Adrenal gland (tissue), 12 donors: ENCODE results near the gene PEF1. TPM values are rescaled to one million over a fixed set of nuclear protein-coding genes. Genes with fewer than 3 reads are reported as not detected.
A peak's percentile ranks its signal among the peaks of the same experiment; 100 is the strongest.

Experiments used
- DNase-seq, 7 donors: peaks; one replicate each; pipeline ENCODE4 v3.0.0-alpha.2; 2019 to 2020
- H3K27ac ChIP-seq, 5 donors: fragments of 200-600 bp; sonication (generic) in 4 of 5; 1 replicate in 3 of 5; 2 replicates in 2 of 5; pipeline versions ENCODE4 v1.5.1 to v1.8.0; 2016 to 2020; ENCODE audit warnings: mild to moderate bottlenecking in 1 of 5
- H3K27me3 ChIP-seq: fragments of 200-600 bp; 2 replicates; pipeline ENCODE4 v1.8.0; 2021
- H3K36me3 ChIP-seq, 2 donors: fragments of 200-600 bp; replicated peaks in 1 of 2; 1 replicate in 1 of 2; 2 replicates in 1 of 2; pipeline versions ENCODE4 v1.5.1 to v1.8.0; 2018 to 2022
- H3K4me1 ChIP-seq, 2 donors: fragments of 200-600 bp; replicated peaks in 1 of 2; 1 replicate in 1 of 2; 2 replicates in 1 of 2; pipeline versions ENCODE4 v1.5.1 to v1.8.0; 2018 to 2021
- H3K4me3 ChIP-seq, 4 donors: fragments of 200-600 bp; sonication (generic) in 3 of 4; one replicate each; pipeline ENCODE4 v1.5.1; 2016 to 2018
- H3K9me3 ChIP-seq, 3 donors: fragments of 200-600 bp; sonication (generic) in 1 of 3; replicated peaks in 1 of 3; 1 replicate in 2 of 3; 2 replicates in 1 of 3; pipeline versions ENCODE4 v1.5.1 to v1.8.0; 2016 to 2021
- POLR2A ChIP-seq, 2 donors: fragments of 450-650 bp; IDR thresholded peaks; one replicate each; pipeline ENCODE4 v1.6.1; 2017; ENCODE audit warnings: antibody characterized with exemption in 2 of 2, mild to moderate bottlenecking in 2 of 2, moderate library complexity in 1 of 2
- WGBS, 4 donors: extraction: QIAGEN DNeasy Blood & Tissue Kit in 2 of 4; methylation state at CpG; one replicate each; pipeline versions ENCODE4 v1.1.5 to v1.1.7; 2013 to 2017; 5-methylcytosine and 5-hydroxymethylcytosine counted together
- intact Hi-C, 2 donors: fragments of 100-400 bp; cut with DNase I; formaldehyde crosslinking; loops; one replicate each; pipeline versions ENCODE4 v1.14.1 to v1.15.0; 2022 to 2023
- polyA plus RNA-seq, 3 donors: library from polyadenylated mRNA; stranded (reverse); fragments of 200-250 nt in 2 of 3; fragments of 350-450 nt in 1 of 3; fragmentation: Illumina TruSeq in 1 of 3; extraction: RNeasy Lipid Tissue Mini Kit (QIAGEN cat#74804) in 1 of 3; gene quantifications; one replicate each; pipeline ENCODE4 v1.2.3, GENCODE V29; 2013 to 2014
- total RNA-seq, 9 donors: library from RNA; depleted of rRNA in 4 of 9; stranded (reverse); fragments of >200 nt in 4 of 9; fragments of 120-200 nt in 1 of 9; fragmentation: NEBNext Ultra II Directional in 1 of 9; extraction: Animal tissue kit (Norgen Biotek cat#: 25700) in 1 of 9; gene quantifications; one replicate each; pipeline versions ENCODE4 v1.1.0 to v1.2.4, GENCODE V29; 2013 to 2023
- TF ChIP-seq, protein P1 (sequence below), 6 experiments: fragments of 450-650 bp in 4 of 6; fragments of 200-600 bp in 2 of 6; sonication (generic) in 1 of 6; IDR thresholded peaks; 1 replicate in 5 of 6; 2 replicates in 1 of 6; pipeline versions ENCODE4 v1.5.1 to v1.8.0; 2016 to 2021; ENCODE audit warnings: antibody characterized with exemption in 6 of 6, mild to moderate bottlenecking in 2 of 6, moderate library complexity in 1 of 6
- donor health status: healthy with polysubstance abuse.
- donor health status: Bipolar disorder and iron deficiency.
- donor health status: DM: yes; HTN: yes; CAD: no.
- donor health status: DM: no; HTN: no; CAD: no.
- donor health status: DM: no; HTN: no; CAD: no.
- donor health status: DM: yes; HTN: yes; CAD: no.

The PEF1 gene
- total and polyA plus RNA-seq, 12 donors, result 58.2 to 132 (median 86.2) TPM

DNA sequence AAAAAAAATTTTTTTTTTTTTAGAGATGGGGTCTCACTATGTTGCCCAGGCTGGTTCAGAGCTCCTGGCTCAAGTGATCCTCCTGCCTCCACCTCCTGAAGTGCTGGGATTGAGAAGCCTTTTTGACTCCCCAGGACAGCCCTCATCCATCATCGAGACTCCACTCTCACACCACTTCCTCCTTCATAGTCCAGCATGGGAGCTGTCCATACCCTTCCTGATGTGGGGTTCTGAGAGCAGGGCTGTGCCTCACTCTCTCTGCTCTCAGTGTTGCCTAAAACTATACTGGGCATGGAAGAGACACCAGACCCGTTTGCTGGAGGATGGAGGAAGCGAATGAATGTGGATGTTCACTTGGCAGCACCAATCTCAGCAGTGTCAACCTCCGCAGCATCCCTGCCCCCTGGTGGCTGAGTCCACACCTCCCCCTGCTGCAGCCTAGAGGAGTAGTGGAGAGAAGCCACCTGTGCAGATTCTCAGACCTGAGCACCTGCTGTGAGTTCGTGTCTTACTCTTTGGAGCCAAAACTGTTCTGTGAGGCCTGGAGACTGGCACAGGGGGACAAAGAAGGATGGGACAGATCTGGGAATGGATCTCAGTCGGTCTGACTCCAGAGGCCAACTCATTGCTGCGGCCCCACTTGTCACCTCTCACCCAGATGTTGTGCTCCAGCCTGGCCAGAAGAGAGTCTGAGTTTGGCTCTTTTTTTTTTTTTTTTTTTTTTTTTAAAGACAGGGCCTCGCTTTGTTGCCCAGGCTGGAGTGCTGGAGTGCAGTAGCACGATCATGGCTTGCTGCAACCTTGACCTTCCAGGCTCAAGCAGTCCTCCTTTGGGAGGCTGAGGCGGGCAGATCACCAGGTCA lies 50.7 kb downstream of the PEF1 start:
- DNase-seq, result peak; percentile 82 to 92 (median 88)
- 31 to 35% (median 33%) methylated on average over 9 to 10 of the region's 10 CpGs for WGBS, 4 donors
- no peaks in the 10 kb centered on the region for H3K9me3 ChIP-seq
- peaks cover 0 to under 1% of the 10 kb centered on the region in 2 donors for H3K4me1 ChIP-seq
- intact Hi-C loops, result loop anchor here (2.0 kb wide), 1 partner anchor 29 kb away; no protein-coding TSS in a partner anchor
- no peak overlapping the region for H3K4me3 ChIP-seq
- H3K27me3 ChIP-seq, result no peaks in the 10 kb centered on the region
- TF ChIP-seq, protein P1, sequence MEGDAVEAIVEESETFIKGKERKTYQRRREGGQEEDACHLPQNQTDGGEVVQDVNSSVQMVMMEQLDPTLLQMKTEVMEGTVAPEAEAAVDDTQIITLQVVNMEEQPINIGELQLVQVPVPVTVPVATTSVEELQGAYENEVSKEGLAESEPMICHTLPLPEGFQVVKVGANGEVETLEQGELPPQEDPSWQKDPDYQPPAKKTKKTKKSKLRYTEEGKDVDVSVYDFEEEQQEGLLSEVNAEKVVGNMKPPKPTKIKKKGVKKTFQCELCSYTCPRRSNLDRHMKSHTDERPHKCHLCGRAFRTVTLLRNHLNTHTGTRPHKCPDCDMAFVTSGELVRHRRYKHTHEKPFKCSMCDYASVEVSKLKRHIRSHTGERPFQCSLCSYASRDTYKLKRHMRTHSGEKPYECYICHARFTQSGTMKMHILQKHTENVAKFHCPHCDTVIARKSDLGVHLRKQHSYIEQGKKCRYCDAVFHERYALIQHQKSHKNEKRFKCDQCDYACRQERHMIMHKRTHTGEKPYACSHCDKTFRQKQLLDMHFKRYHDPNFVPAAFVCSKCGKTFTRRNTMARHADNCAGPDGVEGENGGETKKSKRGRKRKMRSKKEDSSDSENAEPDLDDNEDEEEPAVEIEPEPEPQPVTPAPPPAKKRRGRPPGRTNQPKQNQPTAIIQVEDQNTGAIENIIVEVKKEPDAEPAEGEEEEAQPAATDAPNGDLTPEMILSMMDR (IDR thresholded peaks at IDR 0.05), result peak; percentile 86 to 95 (median 90)
- TF ChIP-seq POLR2A (IDR thresholded peaks at IDR 0.05), result no peak
- H3K36me3 ChIP-seq, result no peaks in the 10 kb centered on the region
- H3K27ac ChIP-seq, result no peak overlapping the region

DNA sequence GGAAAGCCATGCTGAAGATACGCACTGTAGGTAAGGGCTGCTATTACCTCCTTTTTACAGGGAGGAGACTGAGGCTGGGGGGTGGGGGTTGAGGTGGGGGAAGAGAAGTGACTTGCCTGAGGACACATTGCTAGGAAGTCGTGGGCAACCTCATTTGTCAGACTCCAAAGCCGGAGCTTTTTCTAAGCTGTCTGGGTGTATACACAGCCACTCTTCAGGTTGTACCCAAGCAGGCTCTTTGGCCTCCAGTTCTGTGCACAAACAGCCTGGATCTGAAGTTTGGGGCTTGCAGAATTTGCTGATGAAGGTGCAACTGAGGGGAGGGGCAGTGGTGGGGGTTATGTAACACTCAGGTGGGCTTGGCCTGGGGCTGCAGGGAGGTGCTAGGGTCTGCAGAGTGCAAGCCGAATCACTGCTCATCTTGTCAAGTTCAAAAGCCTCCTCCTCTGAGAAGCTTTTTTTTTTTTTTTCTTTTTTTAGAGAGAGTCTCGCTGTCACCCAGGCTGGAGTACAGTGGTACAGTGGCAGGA lies 51.5 kb downstream of the PEF1 start:
- no peak for DNase-seq
- Histone ChIP-seq H3K36me3 (no peaks in the 10 kb centered on the region), H3K27ac (no peak overlapping the region), H3K4me1 (peaks cover 7 to 9% of the 10 kb centered on the region in 2 donors), H3K27me3 (no peaks in the 10 kb centered on the region), H3K9me3 (no peaks in the 10 kb centered on the region), H3K4me3 (no peak overlapping the region)
- WGBS, 4 donors, result 78 to 95% (median 86%) methylated on average over 3 to 5 of the region's 5 CpGs
- intact Hi-C loops, result loop anchor here in 1 of 2 donors (2.0 kb wide), 1 partner anchor 28 kb away; no protein-coding TSS in a partner anchor
- TF ChIP-seq, protein P1 (IDR thresholded peaks at IDR 0.05), result no peak
- TF ChIP-seq POLR2A (IDR thresholded peaks at IDR 0.05), result no peak

DNA sequence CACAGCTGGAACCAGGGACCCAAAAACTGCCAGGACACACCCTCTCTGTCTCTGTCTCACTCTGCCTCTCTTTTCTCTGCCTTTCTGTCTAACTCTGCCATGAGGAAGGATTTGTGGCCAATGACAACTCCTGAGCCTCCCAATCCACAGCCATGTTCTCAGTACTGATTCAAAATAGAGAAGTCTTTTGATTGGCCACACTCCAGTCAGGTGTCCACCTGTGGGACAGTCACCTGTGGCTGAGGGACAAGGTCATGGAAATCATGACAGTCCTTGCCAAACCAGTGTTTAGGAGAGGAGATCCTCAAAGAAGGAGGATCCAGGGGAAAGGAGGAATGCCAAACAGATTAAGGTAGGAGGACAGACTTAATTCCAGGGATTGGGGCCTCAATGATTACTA lies 52.5 kb downstream of the PEF1 start:
- intact Hi-C loops, result loop anchor here in 1 of 2 donors (2.0 kb wide), 1 partner anchor 27 kb away; no protein-coding TSS in a partner anchor
- H3K27me3 ChIP-seq, result no peaks in the 10 kb centered on the region
- H3K9me3 ChIP-seq, result no peaks in the 10 kb centered on the region
- no peak overlapping the region for H3K4me3 ChIP-seq
- no peak overlapping the region for H3K27ac ChIP-seq
- peaks cover 17 to 18% of the 10 kb centered on the region in 2 donors for H3K4me1 ChIP-seq
- no peak for TF ChIP-seq POLR2A (IDR thresholded peaks at IDR 0.05)
- TF ChIP-seq, protein P1 (IDR thresholded peaks at IDR 0.05), result no peak
- DNase-seq, result peak in 1 of 7 donors; percentile 8
- no peaks in the 10 kb centered on the region for H3K36me3 ChIP-seq

DNA sequence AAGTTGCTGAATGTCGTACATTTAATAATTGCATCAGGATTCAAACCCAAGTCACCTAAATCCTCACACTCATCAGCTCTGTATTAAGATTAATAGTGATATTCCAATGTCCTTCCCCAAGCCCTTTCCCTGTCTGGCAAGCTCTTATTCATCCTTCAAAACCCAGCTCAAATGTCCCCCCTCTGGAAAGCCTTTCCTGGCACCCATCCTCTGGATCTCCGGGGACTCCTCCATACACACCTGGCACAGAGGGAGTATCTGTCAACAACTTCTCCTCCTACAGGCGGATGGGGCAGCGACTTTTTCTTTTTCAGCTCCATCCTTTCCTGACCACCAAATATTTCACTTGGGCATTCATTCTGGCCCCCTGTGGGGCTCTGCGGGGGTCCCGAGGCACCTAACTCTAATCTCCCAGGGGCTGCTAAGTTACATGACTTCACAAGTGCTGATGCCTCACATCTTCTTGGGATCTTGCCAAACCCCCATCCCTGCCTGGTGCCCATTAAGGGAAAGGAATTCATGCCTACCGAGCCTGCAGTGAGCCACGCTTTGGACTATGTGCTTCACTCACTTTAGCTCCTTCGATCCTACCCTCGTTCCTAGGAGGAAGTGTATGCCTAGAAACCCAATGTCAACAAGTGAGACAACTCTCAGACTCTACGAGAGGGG lies 53.1 kb downstream of the PEF1 start:
- TF ChIP-seq, protein P1 (IDR thresholded peaks at IDR 0.05), result no peak
- TF ChIP-seq POLR2A (IDR thresholded peaks at IDR 0.05), result no peak
- Histone ChIP-seq H3K4me3 (no peak overlapping the region), H3K9me3 (no peaks in the 10 kb centered on the region), H3K4me1 (peaks cover 17 to 22% of the 10 kb centered on the region in 2 donors), H3K27me3 (no peaks in the 10 kb centered on the region), H3K36me3 (no peaks in the 10 kb centered on the region), H3K27ac (no peak overlapping the region)
- WGBS, 4 donors, result 84 to 89% (median 87%) methylated on average over 11 of the region's 11 CpGs
- DNase-seq, result peak in 2 of 7 donors; percentile 13 to 58
- intact Hi-C loops, result loop anchor here in 1 of 2 donors (2.0 kb wide), 1 partner anchor 27 kb away; no protein-coding TSS in a partner anchor
